B cell (primary cell): ENCODE measurements around the gene SEPHS2. TPM values are rescaled to one million over a fixed set of nuclear protein-coding genes. Genes with fewer than 3 reads are reported as not detected.
A peak's percentile ranks its signal among the peaks of the same experiment; 100 is the strongest.

Source experiments
- ATAC-seq: fragments of 200-7000 bp; cut with Tn5 transposase; one replicate; pipeline ENCODE4 v1.10.0; 2021; ENCODE audit warnings: low read depth, mild to moderate bottlenecking, moderate number of reproducible peaks, moderate library complexity
- CTCF ChIA-PET: fragments of 350-600 bp; sonication (Branson Sonifier 250); formaldehyde crosslinking; loops from one replicate; lab custom pipeline; 2021; ENCODE audit warnings: antibody characterized with exemption, inconsistent platforms; lab: Charles Lee
- POLR2A ChIA-PET: fragments of 350-600 bp; sonication (Branson Sonifier 250); formaldehyde crosslinking; loops from one replicate; lab custom pipeline; 2021; ENCODE audit warnings: antibody characterized with exemption; lab: Charles Lee
- DNase-seq: peaks from one replicate; pipeline ENCODE4 v3.0.0; 2013
- H2AFZ ChIP-seq: 2 replicates; pipeline ENCODE4 v1.6.1; 2012; ENCODE audit warnings: mild to moderate bottlenecking, low read depth, low read length; ENCODE audit not compliant: insufficient read depth, poor library complexity, severe bottlenecking
- H3K27ac ChIP-seq, 2 donors: 1 replicate in 1 of 2; 2 replicates in 1 of 2; pipeline ENCODE4 v1.5.1; 2012 to 2013; ENCODE audit warnings: low read length in 2 of 2, mild to moderate bottlenecking in 2 of 2, moderate library complexity in 1 of 2
- H3K27me3 ChIP-seq, 4 experiments: fragments of 200-600 bp in 1 of 4; sonication (generic) in 1 of 4; replicated peaks in 1 of 4; 1 replicate in 2 of 4; 2 replicates in 2 of 4; pipeline versions ENCODE4 v1.6.1 to v1.7.0; 2013 to 2016; ENCODE audit warnings: low read length in 3 of 4, mild to moderate bottlenecking in 2 of 4, mixed read lengths in 1 of 4, moderate library complexity in 1 of 4; ENCODE audit not compliant: insufficient read depth in 4 of 4, control insufficient read depth in 3 of 4; ENCODE audit errors: control extremely low read depth in 1 of 4
- H3K36me3 ChIP-seq, 2 experiments: replicated peaks in 1 of 2; 1 replicate in 1 of 2; 2 replicates in 1 of 2; pipeline versions ENCODE4 v1.6.1 to v1.7.1; 2013; ENCODE audit warnings: low read length in 1 of 2; ENCODE audit not compliant: insufficient read depth in 2 of 2, control insufficient read depth in 1 of 2; ENCODE audit errors: control extremely low read depth in 1 of 2, extremely low read depth in 1 of 2
- H3K4me1 ChIP-seq, 2 donors: fragments of 200-600 bp in 1 of 2; sonication (generic) in 1 of 2; 1 replicate in 1 of 2; 2 replicates in 1 of 2; pipeline versions ENCODE4 v1.5.1 to v1.6.1; 2013 to 2017; ENCODE audit warnings: low read length in 2 of 2; ENCODE audit not compliant: control insufficient read depth in 2 of 2, insufficient read depth in 2 of 2
- H3K4me2 ChIP-seq: replicated peaks from 2 replicates; pipeline ENCODE3; 2012; ENCODE audit warnings: mild to moderate bottlenecking, low read depth, low read length; ENCODE audit not compliant: poor library complexity, severe bottlenecking
- H3K4me3 ChIP-seq, 5 experiments: fragments of 200-600 bp in 1 of 5; sonication (generic) in 1 of 5; 1 replicate in 3 of 5; 2 replicates in 2 of 5; pipeline versions ENCODE4 v1.5.1 to v1.7.0; 2011 to 2016; ENCODE audit warnings: low read length in 4 of 5, mild to moderate bottlenecking in 4 of 5, low read depth in 2 of 5, control low read depth in 1 of 5, moderate library complexity in 1 of 5; ENCODE audit not compliant: insufficient read depth in 1 of 5; ENCODE audit errors: control extremely low read depth in 1 of 5, extremely low read depth in 1 of 5
- H3K79me2 ChIP-seq: fragments of 200-600 bp; sonication (generic); one replicate; pipeline ENCODE4 v1.6.0; 2016; ENCODE audit warnings: low read length; ENCODE audit not compliant: control insufficient read depth, insufficient read depth
- H3K9ac ChIP-seq: fragments of 200-600 bp; sonication (generic); 2 replicates; pipeline ENCODE4 v1.6.1; 2017; ENCODE audit warnings: mild to moderate bottlenecking, low read length, moderate library complexity
- H3K9me3 ChIP-seq, 3 donors: one replicate each; pipeline versions ENCODE4 v1.6.1 to v1.7.1; 2013; ENCODE audit warnings: low read length in 2 of 3; ENCODE audit not compliant: control insufficient read depth in 2 of 3, insufficient read depth in 1 of 3; ENCODE audit errors: control extremely low read depth in 1 of 3
- H4K20me1 ChIP-seq: 2 replicates; pipeline ENCODE4 v1.6.0; 2012; ENCODE audit warnings: mild to moderate bottlenecking, low read length; ENCODE audit not compliant: insufficient read depth, control insufficient read depth, poor library complexity, severe bottlenecking
- H3K27ac Mint-ChIP-seq: one replicate; pipeline ENCODE4 v1.8.0; 2021; ENCODE audit warnings: mixed read lengths
- H3K27me3 Mint-ChIP-seq: one replicate; pipeline ENCODE4 v1.8.0; 2021; ENCODE audit warnings: mixed read lengths
- H3K4me1 Mint-ChIP-seq: one replicate; pipeline ENCODE4 v1.8.0; 2021; ENCODE audit warnings: mixed read lengths
- H3K4me3 Mint-ChIP-seq: one replicate; pipeline ENCODE4 v1.8.0; 2021; ENCODE audit warnings: mixed read lengths
- H3K9me3 Mint-ChIP-seq: one replicate; pipeline ENCODE4 v1.8.0; 2022; ENCODE audit warnings: mixed read lengths; ENCODE audit not compliant: insufficient read depth
- EZH2 ChIP-seq: IDR thresholded peaks from 2 replicates; pipeline ENCODE4 v1.6.1; 2012; ENCODE audit warnings: borderline replicate concordance, low read depth, mild to moderate bottlenecking, moderate library complexity, low read length; ENCODE audit not compliant: insufficient read depth, poor library complexity, severe bottlenecking
- WGBS: methylation state at CpG from one replicate; pipeline ENCODE4 v1.1.5; 2013; ENCODE audit warnings: missing lambda C conversion rate; ENCODE audit not compliant: insufficient coverage; 5-methylcytosine and 5-hydroxymethylcytosine counted together
- intact Hi-C: fragments of 100-400 bp; cut with micrococcal nuclease; formaldehyde crosslinking; loops from one replicate; pipeline ENCODE4 v1.10.0; 2022
- polyA plus RNA-seq: library from polyadenylated mRNA; depleted of rRNA; stranded (reverse); fragments of >200 nt; gene quantifications from 2 replicates; pipeline ENCODE4 v1.2.3, GENCODE V29; 2012
- total RNA-seq, 2 donors: library from RNA; stranded (reverse); fragments of 120-200 nt in 1 of 2; gene quantifications; 1 replicate in 1 of 2; 2 replicates in 1 of 2; pipeline versions ENCODE4 v1.2.3 to v1.2.4, GENCODE V29; 2013 to 2022
- TF ChIP-seq, protein P1 (sequence below): fragments of 200-600 bp; IDR thresholded peaks from one replicate; pipeline ENCODE4 v1.8.0; 2022; ENCODE audit warnings: antibody characterized with exemption, mild to moderate bottlenecking

The SEPHS2 gene
- total and polyA plus RNA-seq, 2 donors (not counting 1 experiment from before 2014, with no cell fraction given): 13.8 to 63.2 TPM

DNA sequence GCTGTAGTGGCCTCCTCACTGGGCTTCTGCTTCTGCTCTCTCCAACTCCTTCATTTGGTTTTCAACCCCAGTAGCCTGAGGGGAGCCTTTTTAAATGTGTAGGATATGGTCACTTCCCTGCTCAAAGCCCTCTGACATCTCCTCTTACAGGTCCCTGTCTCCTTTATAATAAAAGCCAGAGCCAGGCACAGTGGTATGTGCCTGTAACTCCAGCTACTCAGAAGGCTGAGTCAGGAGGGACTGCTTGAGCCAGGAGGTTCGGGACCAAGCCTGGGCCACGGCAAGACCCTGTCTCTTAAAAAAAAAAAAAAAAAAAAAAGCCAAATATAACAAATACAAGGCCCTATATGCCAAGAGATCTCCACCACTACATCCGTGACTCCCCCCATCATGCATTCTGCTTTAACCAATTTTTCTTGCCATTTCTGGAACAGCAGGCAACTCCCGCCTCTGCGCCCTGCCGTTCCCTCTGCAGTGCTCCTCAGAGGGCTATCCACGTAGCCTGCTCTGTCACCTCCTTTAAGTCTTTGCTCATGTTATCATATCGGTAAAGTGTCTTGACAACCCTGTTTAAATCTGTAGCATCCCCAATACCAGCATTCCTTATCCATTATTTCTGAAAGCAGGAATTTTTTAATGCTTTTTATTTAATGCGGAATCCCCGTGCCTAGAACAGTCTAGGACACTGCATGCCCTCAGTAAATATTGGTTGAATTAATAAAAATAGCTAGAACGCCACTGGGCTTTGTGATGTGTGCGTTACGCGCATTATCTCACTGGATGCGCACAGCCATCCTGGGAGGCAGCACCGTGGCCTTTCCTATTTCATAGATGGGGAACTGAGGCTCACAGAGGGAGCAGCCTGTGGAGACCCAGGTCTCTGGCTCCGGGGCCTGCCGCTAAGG, 28.8 kb downstream of the SEPHS2 start:
- peak overlapping the region; percentile 84 for H2AFZ ChIP-seq
- ChIA-PET CTCF (interaction anchor here (0.9 to 5.3 kb wide), 13 partner anchors 8 to 325 kb away, joined by 3 to 43 read pairs (median 4); partner anchors contain the start of genes DCTPP1, TBX6, ZNF48 and ZNF747), POLR2A (interaction anchor here (0.6 to 1.9 kb wide), 22 partner anchors 10 to 481 kb away, joined by 3 to 18 read pairs (median 4); partner anchors contain the start of genes CD2BP2, CORO1A, DCTPP1 and PRR14)
- no peaks in the 10 kb centered on the region for H4K20me1 ChIP-seq
- H3K79me2 ChIP-seq: peaks cover 13% of the 10 kb centered on the region
- H3K4me2 ChIP-seq: peak overlapping the region; percentile 82
- peak overlapping the region; percentile 33 to 75 (median 66) for H3K4me3 ChIP-seq
- H3K9me3 ChIP-seq: no peaks in the 10 kb centered on the region
- peaks cover under 1 to 10% of the 10 kb centered on the region in 2 experiments for H3K36me3 ChIP-seq
- TF ChIP-seq, protein P1, sequence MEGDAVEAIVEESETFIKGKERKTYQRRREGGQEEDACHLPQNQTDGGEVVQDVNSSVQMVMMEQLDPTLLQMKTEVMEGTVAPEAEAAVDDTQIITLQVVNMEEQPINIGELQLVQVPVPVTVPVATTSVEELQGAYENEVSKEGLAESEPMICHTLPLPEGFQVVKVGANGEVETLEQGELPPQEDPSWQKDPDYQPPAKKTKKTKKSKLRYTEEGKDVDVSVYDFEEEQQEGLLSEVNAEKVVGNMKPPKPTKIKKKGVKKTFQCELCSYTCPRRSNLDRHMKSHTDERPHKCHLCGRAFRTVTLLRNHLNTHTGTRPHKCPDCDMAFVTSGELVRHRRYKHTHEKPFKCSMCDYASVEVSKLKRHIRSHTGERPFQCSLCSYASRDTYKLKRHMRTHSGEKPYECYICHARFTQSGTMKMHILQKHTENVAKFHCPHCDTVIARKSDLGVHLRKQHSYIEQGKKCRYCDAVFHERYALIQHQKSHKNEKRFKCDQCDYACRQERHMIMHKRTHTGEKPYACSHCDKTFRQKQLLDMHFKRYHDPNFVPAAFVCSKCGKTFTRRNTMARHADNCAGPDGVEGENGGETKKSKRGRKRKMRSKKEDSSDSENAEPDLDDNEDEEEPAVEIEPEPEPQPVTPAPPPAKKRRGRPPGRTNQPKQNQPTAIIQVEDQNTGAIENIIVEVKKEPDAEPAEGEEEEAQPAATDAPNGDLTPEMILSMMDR: no peak
- no peak for TF ChIP-seq EZH2
- H3K27ac ChIP-seq: peak overlapping the region; percentile 29 to 73
- 68% methylated on average over 15 of the region's 18 CpGs for WGBS
- no peaks in the 10 kb centered on the region for H3K27me3 ChIP-seq
- no peak for DNase-seq
- Mint-ChIP-seq H3K27ac (peak overlapping the region; percentile 12), H3K4me1 (peaks cover 7% of the 10 kb centered on the region), H3K27me3 (no peaks in the 10 kb centered on the region), H3K9me3 (no peaks in the 10 kb centered on the region), H3K4me3 (peak overlapping the region; percentile 52)
- ATAC-seq: no peak
- intact Hi-C loops: loop anchor here (1.0 to 5.0 kb wide), 4 partner anchors 22 to 280 kb away; partner anchors contain the start of genes SRCAP, TBC1D10B, ZNF48 and ZNF768
- peak overlapping the region; percentile 70 for H3K9ac ChIP-seq
- H3K4me1 ChIP-seq: peaks cover 5 to 12% of the 10 kb centered on the region in 2 donors
